Suprapubic skin (tissue), 4 donors: ENCODE data around the gene AVPR1B.

ENCODE experiments used
- CTCF ChIP-seq, 2 donors: fragments of 200-600 bp in 1 of 2; fragments of 450-650 bp in 1 of 2; sonication (generic) in 1 of 2; IDR thresholded peaks; one replicate each; pipeline ENCODE4 v1.5.1; 2016 to 2019; ENCODE audit warnings: antibody characterized with exemption in 2 of 2, mild to moderate bottlenecking in 1 of 2, moderate library complexity in 1 of 2
- POLR2A ChIP-seq, 2 donors: fragments of 450-650 bp; IDR thresholded peaks; one replicate each; pipeline ENCODE4 v1.6.1; 2017; ENCODE audit warnings: antibody characterized with exemption in 2 of 2, mild to moderate bottlenecking in 2 of 2, moderate library complexity in 2 of 2
- POLR2AphosphoS5 ChIP-seq, 3 donors: sonication (generic); formaldehyde crosslinking; IDR thresholded peaks; one replicate each; pipeline ENCODE4 v1.6.1; 2017; ENCODE audit warnings: antibody characterized with exemption in 3 of 3

GRCh38 chr1:206105464-206105995 lies 11.7 kb downstream of the AVPR1B start:
- TF ChIP-seq CTCF (IDR thresholded peaks at IDR 0.05) (no peak), POLR2A (IDR thresholded peaks at IDR 0.05) (no peak), POLR2AphosphoS5 (IDR thresholded peaks at IDR 0.05) (no peak)
